Pancreas (tissue), 10 donors: ENCODE results near the gene GCNT2. TPM values are rescaled to one million over a fixed set of nuclear protein-coding genes. Genes with fewer than 3 reads are reported as not detected.
"Not testable (repeated sequence)": the region's sequence is repeated elsewhere in the genome, so short reads cannot be mapped to it uniquely, and the experiment has no call there.

Source experiments
- ATAC-seq, 4 donors: fragments of 200-7000 bp; cut with Tn5 transposase; one replicate each; pipeline versions ENCODE4 v1.8.0 to v1.9.1; 2020; ENCODE audit warnings: mild to moderate bottlenecking in 4 of 4, moderate library complexity in 4 of 4
- DNase-seq, 6 donors: peaks; one replicate each; pipeline ENCODE4 v3.0.0-alpha.2; 2020
- FAIRE-seq: peaks from 2 replicates; lab custom pipeline; 2012; peaks lifted over from hg19 to GRCh38; lab: Jason Lieb, UNC
- H3K27ac ChIP-seq, 4 donors: fragments of 200-600 bp; sonication (generic); 1 replicate in 3 of 4; 2 replicates in 1 of 4; pipeline versions ENCODE4 v1.5.0 to v1.8.0; 2020
- H3K27me3 ChIP-seq, 4 donors: fragments of 200-600 bp; one replicate each; pipeline ENCODE4 v1.8.0; 2021
- H3K36me3 ChIP-seq, 3 donors: fragments of 200-600 bp; sonication (generic) in 1 of 3; one replicate each; pipeline versions ENCODE4 v1.5.0 to v1.8.0; 2020 to 2021
- H3K4me1 ChIP-seq, 3 donors: fragments of 200-600 bp; one replicate each; pipeline ENCODE4 v1.8.0; 2021
- H3K4me3 ChIP-seq, 4 donors: fragments of 200-600 bp; sonication (generic) in 2 of 4; one replicate each; pipeline versions ENCODE4 v1.5.0 to v1.8.0; 2020 to 2021
- H3K9me3 ChIP-seq, 4 donors: fragments of 200-600 bp; one replicate each; pipeline ENCODE4 v1.8.0; 2021
- WGBS, 2 donors: extraction: QIAGEN DNeasy Blood & Tissue Kit; methylation state at CpG; one replicate each; pipeline ENCODE4 v1.1.7; 2013; 5-methylcytosine and 5-hydroxymethylcytosine counted together
- intact Hi-C, 3 donors: fragments of 100-400 bp; cut with DNase I; formaldehyde crosslinking; loops; one replicate each; pipeline versions ENCODE4 v1.11.1 to v1.14.2; 2022
- polyA plus RNA-seq, 2 donors: library from polyadenylated mRNA; stranded (reverse); fragments of 200-250 nt; gene quantifications; one replicate each; pipeline ENCODE4 v1.2.3, GENCODE V29; 2013
- total RNA-seq, 6 donors: library from RNA; stranded (reverse); fragmentation: NEBNext Ultra II Directional in 4 of 6; extraction: Animal tissue kit (Norgen Biotek cat#: 25700) in 4 of 6; gene quantifications; one replicate each; pipeline versions ENCODE4 v1.2.1 to v1.2.4, GENCODE V29; 2021 to 2023
- TF ChIP-seq, protein P1 (sequence below), 4 donors: fragments of 200-600 bp; sonication (generic) in 3 of 4; IDR thresholded peaks; one replicate each; pipeline versions ENCODE4 v1.5.0 to v1.8.0; 2021; ENCODE audit warnings: antibody characterized with exemption in 4 of 4
- donor health status: healthy with polysubstance abuse.
- donor health status: DM: no; HTN: no; CAD: no; lungs with moderate emphysema.
- donor health status: DM: no; HTN: no; CAD: no.
- donor health status: control.
- donor health status: control.
- donor health status: Bipolar disorder and iron deficiency.
- donor health status: DM: yes; HTN: yes; CAD: no.
- donor health status: DM: no; HTN: no; CAD: no.
- donor health status: DM: no; HTN: no; CAD: no.
- donor health status: DM: yes; HTN: yes; CAD: no.

The GCNT2 gene
- total and polyA plus RNA-seq, 8 donors, result 0.91 to 8.3 (median 2.2) TPM

DNA sequence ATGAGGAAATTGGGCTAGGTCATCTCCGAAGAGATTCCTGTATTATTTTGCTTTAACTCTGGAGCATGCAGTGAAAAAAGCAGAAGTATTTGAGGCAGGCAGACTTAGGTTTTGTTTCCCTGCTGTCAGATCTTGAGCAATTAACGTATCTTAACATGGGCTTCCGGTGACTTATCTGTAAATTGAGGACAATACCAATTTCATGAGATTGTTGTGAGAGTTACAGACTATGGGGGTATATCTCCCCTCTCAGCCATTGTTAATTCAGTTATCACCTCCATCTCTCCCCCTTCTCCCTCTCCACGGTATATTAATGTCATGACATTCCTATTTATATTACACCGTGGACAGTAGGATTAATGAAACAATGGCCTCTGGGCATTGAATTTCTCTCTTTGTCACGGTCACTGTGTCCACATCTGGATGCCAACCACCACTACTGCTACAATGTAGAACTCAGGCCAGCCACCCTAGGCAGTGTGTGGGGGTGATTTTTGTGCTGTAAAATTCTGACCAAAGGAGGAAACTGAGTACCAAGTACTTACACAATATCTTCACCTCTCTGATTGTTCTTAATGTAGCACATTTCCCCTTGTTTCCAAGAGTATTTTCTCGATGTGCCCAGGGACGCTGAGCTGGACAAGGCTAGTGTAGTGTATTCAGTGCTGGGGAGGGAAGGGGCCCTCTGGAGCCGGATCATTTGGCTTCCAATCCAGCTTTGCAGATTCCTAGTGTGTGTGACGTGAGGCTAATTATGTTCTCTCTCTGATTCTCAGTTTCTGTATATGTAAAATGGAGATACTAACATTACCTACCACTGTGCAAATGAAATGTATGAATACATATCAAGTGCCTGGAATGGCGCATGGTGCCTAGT lies 77.2 kb downstream of the GCNT2 start:
- TF ChIP-seq, protein P1, sequence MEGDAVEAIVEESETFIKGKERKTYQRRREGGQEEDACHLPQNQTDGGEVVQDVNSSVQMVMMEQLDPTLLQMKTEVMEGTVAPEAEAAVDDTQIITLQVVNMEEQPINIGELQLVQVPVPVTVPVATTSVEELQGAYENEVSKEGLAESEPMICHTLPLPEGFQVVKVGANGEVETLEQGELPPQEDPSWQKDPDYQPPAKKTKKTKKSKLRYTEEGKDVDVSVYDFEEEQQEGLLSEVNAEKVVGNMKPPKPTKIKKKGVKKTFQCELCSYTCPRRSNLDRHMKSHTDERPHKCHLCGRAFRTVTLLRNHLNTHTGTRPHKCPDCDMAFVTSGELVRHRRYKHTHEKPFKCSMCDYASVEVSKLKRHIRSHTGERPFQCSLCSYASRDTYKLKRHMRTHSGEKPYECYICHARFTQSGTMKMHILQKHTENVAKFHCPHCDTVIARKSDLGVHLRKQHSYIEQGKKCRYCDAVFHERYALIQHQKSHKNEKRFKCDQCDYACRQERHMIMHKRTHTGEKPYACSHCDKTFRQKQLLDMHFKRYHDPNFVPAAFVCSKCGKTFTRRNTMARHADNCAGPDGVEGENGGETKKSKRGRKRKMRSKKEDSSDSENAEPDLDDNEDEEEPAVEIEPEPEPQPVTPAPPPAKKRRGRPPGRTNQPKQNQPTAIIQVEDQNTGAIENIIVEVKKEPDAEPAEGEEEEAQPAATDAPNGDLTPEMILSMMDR (IDR thresholded peaks at IDR 0.05), result no peak
- whole genome bisulfite sequencing, 2 donors, result 55 to 65% methylated on average over 11 of the region's 11 CpGs
- Histone ChIP-seq H3K9me3 (no peaks in the 10 kb centered on the region), H3K4me3 (no peak overlapping the region), H3K27ac (no peak overlapping the region), H3K4me1 (peaks cover 0 to 6% (median 0%) of the 10 kb centered on the region in 3 donors), H3K27me3 (no peaks in the 10 kb centered on the region), H3K36me3 (no peaks in the 10 kb centered on the region)
- FAIRE-seq (no peak), DNase-seq (no peak), ATAC-seq (peak; percentile 18 to 46 (median 34))
- intact Hi-C loops, result no loop called here

- peak in 5 of 6 donors; percentile 44 to 80 (median 76) for DNase-seq
- Histone ChIP-seq H3K4me3 (no peak overlapping the region), H3K9me3 (no peaks in the 10 kb centered on the region), H3K27ac (no peak overlapping the region), H3K36me3 (no peaks in the 10 kb centered on the region), H3K27me3 (no peaks in the 10 kb centered on the region), H3K4me1 (peaks cover 0 to 6% (median 0%) of the 10 kb centered on the region in 3 donors)
- FAIRE-seq, result no peak
- TF ChIP-seq, protein P1 (IDR thresholded peaks at IDR 0.05), result no peak
- intact Hi-C loops, result no loop called here
- WGBS, 2 donors, result 38 to 45% methylated on average over 7 of the region's 7 CpGs
- peak; percentile 86 to 99 (median 95) for ATAC-seq
These were observed 77.9 kb downstream of the GCNT2 start for GRCh38 chr6:10599046-10599445.

DNA sequence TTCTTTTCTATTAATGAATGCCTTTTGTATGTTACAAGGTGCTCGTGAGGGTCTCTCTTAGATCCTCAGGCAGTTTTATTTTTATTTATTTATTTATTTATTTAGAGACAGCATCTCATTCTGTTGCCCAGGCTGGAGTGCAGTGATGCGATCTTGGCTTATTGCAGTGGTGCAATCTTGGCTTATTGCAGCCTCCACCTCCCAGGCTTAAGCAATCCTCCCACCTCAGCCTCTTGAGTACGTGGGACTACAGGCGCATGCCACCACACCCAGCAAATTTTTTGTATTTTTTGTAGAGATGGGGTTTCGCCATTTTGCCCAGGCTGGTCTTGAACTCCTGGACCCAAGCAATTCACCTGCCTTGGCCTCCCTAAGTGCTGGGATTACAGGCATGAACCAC lies 79.5 kb downstream of the GCNT2 start:
- 94 to 96% methylated on average over 5 of the region's 5 CpGs for WGBS, 2 donors
- intact Hi-C loops, FAIRE-seq, H3K27ac ChIP-seq, H3K4me3 ChIP-seq, H3K27me3 ChIP-seq, ATAC-seq, DNase-seq, H3K36me3 ChIP-seq, H3K9me3 ChIP-seq, H3K4me1 ChIP-seq: not testable (repeated sequence)

GRCh38 chr6:10603219-10603618 lies 82.1 kb downstream of the GCNT2 start:
- no peaks in the 10 kb centered on the region for H3K9me3 ChIP-seq
- H3K27ac ChIP-seq, result no peak overlapping the region
- no peak for FAIRE-seq
- H3K4me1 ChIP-seq, result peaks cover 0 to 6% (median 0%) of the 10 kb centered on the region in 3 donors
- peaks cover 0 to 6% (median 0%) of the 10 kb centered on the region in 4 donors for H3K27me3 ChIP-seq
- intact Hi-C loops, result no loop called here
- H3K4me3 ChIP-seq, result no peak overlapping the region
- TF ChIP-seq, protein P1 (IDR thresholded peaks at IDR 0.05), result no peak
- no peak for DNase-seq
- ATAC-seq, result no peak
- no peaks in the 10 kb centered on the region for H3K36me3 ChIP-seq
- WGBS, 2 donors, result 90 to 94% methylated on average over 6 of the region's 6 CpGs

DNA sequence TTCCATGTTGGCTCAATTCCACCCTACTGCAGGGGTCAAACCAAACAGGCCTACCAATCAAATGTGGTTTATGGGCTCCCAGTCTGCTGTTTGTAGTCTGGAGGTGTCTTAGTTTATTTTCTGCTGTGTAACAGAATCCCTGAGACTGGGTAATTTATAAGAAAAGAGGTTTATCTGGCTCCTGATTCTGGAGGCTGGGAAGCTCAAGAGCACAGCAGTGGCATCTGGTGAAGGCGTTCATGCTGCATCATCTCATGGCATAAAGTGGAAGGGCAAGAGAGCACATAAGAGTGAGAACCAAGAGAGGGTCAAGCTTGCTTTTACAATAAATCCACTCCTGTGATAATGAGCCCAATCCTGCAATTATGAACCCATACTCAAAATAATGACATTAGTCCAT lies 87.9 kb downstream of the GCNT2 start:
- 100% methylated on average over 1 of the region's 1 CpG for WGBS, 2 donors
- H3K4me3 ChIP-seq, result no peak overlapping the region
- H3K4me1 ChIP-seq, result peaks cover 0 to 11% (median 4%) of the 10 kb centered on the region in 3 donors
- no peak overlapping the region for H3K27ac ChIP-seq
- H3K27me3 ChIP-seq, result peaks cover 0 to 6% (median 2%) of the 10 kb centered on the region in 4 donors
- H3K36me3 ChIP-seq, result no peaks in the 10 kb centered on the region
- FAIRE-seq (no peak), DNase-seq (no peak), ATAC-seq (no peak)
- intact Hi-C loops, result no loop called here
- H3K9me3 ChIP-seq, result no peaks in the 10 kb centered on the region
- TF ChIP-seq, protein P1 (IDR thresholded peaks at IDR 0.05), result no peak
